Nasal cavity respiratory epithelium epithelial cell of viscerocranial mucosa (primary cell): Measurements from ENCODE around the gene CCR1. TPM values are rescaled to one million over a fixed set of nuclear protein-coding genes. Genes with fewer than 3 reads are reported as not detected.

ENCODE experiments used
- total RNA-seq: library from RNA; depleted of rRNA; stranded (reverse); fragments of >200 nt; gene quantifications from 2 replicates; pipeline ENCODE4 v1.2.3, GENCODE V29; 2014

CCR1 gene
- not detected in 2 replicates for total RNA-seq

GRCh38 chr3:46208167-46208704 lies at the start of gene CCR1:
Gene CCR1 (minus strand): TSS chr3:46208313. CDS start chr3:46204313, 4,000 bp downstream.

GRCh38 chr3:46242120-46242519 lies 34.0 kb upstream of the CCR1 start, which contains the start of gene CCR3:
Gene CCR3 (plus strand): TSS chr3:46242460. CDS start chr3:46265159, 22,699 bp downstream.

Other genes with a start within 250 kb of the CCR1 start
- 16.1 and 32.1 TPM in 2 replicates for gene FYCO1, start 212.5 kb downstream of the CCR1 start, total RNA-seq
- gene XCR1, start 180.8 kb downstream of the CCR1 start, total RNA-seq: not detected in 2 replicates
- 0.07 TPM in 1 of 2 replicates, not detected in the other for gene CCR3, start 34.1 kb upstream of the CCR1 start, total RNA-seq
- gene CCR2, start 145.8 kb upstream of the CCR1 start, total RNA-seq: under 0.01 TPM in 2 replicates
- gene CCR5, start 162.6 kb upstream of the CCR1 start, total RNA-seq: not detected in 2 replicates
- 0.07 TPM in 1 of 2 replicates, not detected in the other for gene CCRL2, start 198.9 kb upstream of the CCR1 start, total RNA-seq